ENCODE measurements around the gene LIMK2. TPM values are rescaled to one million over a fixed set of nuclear protein-coding genes. Genes with fewer than 3 reads are reported as not detected.

Gene LIMK2
- total and polyA plus RNA-seq, 9 of the 15 experiments (the other 6 are each of a cell fraction or from before 2014, with no cell fraction given) = 1.1 to 14.5 (median 8.5) TPM

GRCh38 chr22:31263896-31264640 is 52.0 kb downstream of the LIMK2 start:
- no peaks in the 10 kb centered on the region for H4K20me1 ChIP-seq (replicated peaks; ENCODE audit: control insufficient read depth, insufficient read depth, low read length)
- no peak overlapping the region for H2AFZ ChIP-seq (ENCODE audit: low read depth, low read length)
- H3K36me3 ChIP-seq (ENCODE audit: control insufficient read depth, insufficient read depth, low read length) = peaks cover 7% of the 10 kb centered on the region; the same call in 1 of the 3 replicates
- FAIRE-seq (no peak), ATAC-seq (no peak), DNase-seq (ENCODE audit: extremely low read depth in 1 of 4, low spot score in 3 of 4) (no peak)
- H3K4me3 ChIP-seq = no peak overlapping the region
- 79% methylated on average over 3 of the region's 6 CpGs for WGBS (ENCODE audit: insufficient coverage, low coverage, missing lambda C conversion rate)
- no peak overlapping the region for H3K4me2 ChIP-seq (ENCODE audit: insufficient read depth, low read length)
- H3K9me1 ChIP-seq (ENCODE audit: control insufficient read depth, insufficient read depth, low read length) = peaks cover 4% of the 10 kb centered on the region
- in situ Hi-C loops (cut with MboI) (no loop called here), intact Hi-C loops (cut with micrococcal nuclease) (no loop called here)
- CTCF ChIA-PET (ENCODE audit: low intra/inter-chr PET ratio) = no interaction called here
- H3K27ac ChIP-seq (ENCODE audit: extremely low read depth, low read depth, low read length) = no peak overlapping the region
- POLR2A ChIA-PET = interaction anchor here (1.1 to 1.9 kb wide), 2 partner anchors 10 to 27 kb away, joined by 3 to 4 read pairs; no protein-coding TSS in a partner anchor
- H3K27me3 ChIP-seq (ENCODE audit: control insufficient read depth in 2 of 2, insufficient read depth in 2 of 2, low read length in 2 of 2) = no peaks in the 10 kb centered on the region
- no peaks in the 10 kb centered on the region for H3K79me2 ChIP-seq (ENCODE audit: control insufficient read depth, insufficient read depth, low read length)
- no peak overlapping the region for H3K9ac ChIP-seq (ENCODE audit: insufficient read depth in 1 of 2, low read depth in 2 of 2, low read length in 2 of 2)
- no TSS peak for BruUV-seq (replicated peaks)
- TF ChIP-seq THRA (IDR thresholded peaks at IDR 0.05) = no peak
- TF ChIP-seq ZNF175 (CRISPR knock-in tag; IDR thresholded peaks at IDR 0.05; ENCODE audit: low read depth) = no peak
- TF ChIP-seq ZNF174 (CRISPR knock-in tag; IDR thresholded peaks at IDR 0.05) = no peak
- no peak for TF ChIP-seq GABPB1 (CRISPR knock-in tag; IDR thresholded peaks at IDR 0.05)
- TF ChIP-seq CHD7 (IDR thresholded peaks at IDR 0.05; ENCODE audit: low read depth, low read length) = no peak
- no peak for TF ChIP-seq NR0B1 (IDR thresholded peaks at IDR 0.05; ENCODE audit: partially characterized antibody)
- H3K9me3 ChIP-seq (replicated peaks; ENCODE audit: control insufficient read depth, insufficient read depth, low read depth, low read length) = no peaks in the 10 kb centered on the region
- H3K4me1 ChIP-seq (replicated peaks in 1 of 2; ENCODE audit: control insufficient read depth in 2 of 2, insufficient read depth in 2 of 2, low read length in 2 of 2) = no peaks in the 10 kb centered on the region

All from K562 (cell line).